Stomach (tissue), 4 donors: ENCODE data around the gene PRRT1B.

Source experiments
- CTCF ChIP-seq, 7 experiments: fragments of 450-650 bp in 4 of 7; fragments of 200-600 bp in 3 of 7; sonication (generic) in 3 of 7; IDR thresholded peaks; one replicate each; pipeline ENCODE4 v1.5.1; 2016 to 2019; ENCODE audit warnings: antibody characterized with exemption in 7 of 7, control low read depth in 2 of 7, mild to moderate bottlenecking in 1 of 7
- POLR2A ChIP-seq, 4 donors: fragments of 450-650 bp; IDR thresholded peaks; one replicate each; pipeline ENCODE4 v1.6.1; 2016; ENCODE audit warnings: antibody characterized with exemption in 4 of 4, control low read depth in 2 of 4, mild to moderate bottlenecking in 1 of 4, moderate library complexity in 1 of 4

- no peak for TF ChIP-seq CTCF (IDR thresholded peaks at IDR 0.05)
- no peak for TF ChIP-seq POLR2A (IDR thresholded peaks at IDR 0.05)
Observed at GRCh38 chr9:131555841-131556673, 10.7 kb downstream of the PRRT1B start.
